Non-pigmented ciliary epithelial cell (primary cell): Measurements from ENCODE around the gene HARBI1.
A peak's percentile ranks its signal among the peaks of the same experiment; 100 is the strongest.
"Not testable (repeated sequence)": the region's sequence is repeated elsewhere in the genome, so short reads cannot be mapped to it uniquely, and the experiment has no call there.

Experiments used
- DNase-seq: peaks from one replicate; pipeline ENCODE4 v3.0.0-alpha.2; 2010; ENCODE audit warnings: low read depth

HARBI1 gene

GRCh38 chr11:46597155-46597554 is 19.9 kb downstream of the HARBI1 start:
- DNase-seq, result no peak

GRCh38 chr11:46594785-46595184 is 22.2 kb downstream of the HARBI1 start:
- no peak for DNase-seq

- DNase-seq, result no peak
Observed at GRCh38 chr11:46594374-46594700, 22.7 kb downstream of the HARBI1 start.

- DNase-seq, result peak; percentile 78
Observed at GRCh38 chr11:46593550-46594373, 23.3 kb downstream of the HARBI1 start, which contains the start of gene AMBRA1. Gene AMBRA1, minus strand, starts transcription at chr11:46594023. Its CDS starts 45,643 bp downstream, at chr11:46548380.

- no peak for DNase-seq
Observed at GRCh38 chr11:46590740-46591605, 26.1 kb downstream of the HARBI1 start.

- DNase-seq, result no peak
Observed at GRCh38 chr11:46588915-46589314, 28.1 kb downstream of the HARBI1 start.

- DNase-seq, result no peak
Observed at GRCh38 chr11:46588131-46588530, 28.9 kb downstream of the HARBI1 start.

- DNase-seq, result not testable (repeated sequence)
Observed at GRCh38 chr11:46583513-46583912, 33.5 kb downstream of the HARBI1 start.

- DNase-seq, result no peak
Observed at GRCh38 chr11:46582588-46582987, 34.4 kb downstream of the HARBI1 start.

GRCh38 chr11:46577058-46577457 is 40.0 kb downstream of the HARBI1 start:
- no peak for DNase-seq

- DNase-seq, result no peak
Observed at GRCh38 chr11:46574656-46575055, 42.4 kb downstream of the HARBI1 start.

GRCh38 chr11:46570790-46571398 is 46.1 kb downstream of the HARBI1 start:
- no peak for DNase-seq

- no peak for DNase-seq
Observed at GRCh38 chr11:46565232-46565840, 51.7 kb downstream of the HARBI1 start.

- no peak for DNase-seq
Observed at GRCh38 chr11:46564459-46564858, 52.6 kb downstream of the HARBI1 start.

- DNase-seq, result no peak
Observed at GRCh38 chr11:46562527-46562926, 54.5 kb downstream of the HARBI1 start.

GRCh38 chr11:46560300-46560991 is 56.6 kb downstream of the HARBI1 start:
- DNase-seq, result no peak

- no peak for DNase-seq
Observed at GRCh38 chr11:46559815-46560214, 57.2 kb downstream of the HARBI1 start.

- no peak for DNase-seq
Observed at GRCh38 chr11:46557684-46558151, 59.3 kb downstream of the HARBI1 start.

GRCh38 chr11:46555267-46556054 is 61.6 kb downstream of the HARBI1 start:
- no peak for DNase-seq
